Pancreas (tissue), 10 donors: ENCODE measurements around the gene CKLF. TPM values are rescaled to one million over a fixed set of nuclear protein-coding genes. Genes with fewer than 3 reads are reported as not detected.

Experiments used
- ATAC-seq, 4 donors: fragments of 200-7000 bp; cut with Tn5 transposase; one replicate each; pipeline versions ENCODE4 v1.8.0 to v1.9.1; 2020; ENCODE audit warnings: mild to moderate bottlenecking in 4 of 4, moderate library complexity in 4 of 4
- DNase-seq, 6 donors: peaks; one replicate each; pipeline ENCODE4 v3.0.0-alpha.2; 2020
- FAIRE-seq: peaks from 2 replicates; lab custom pipeline; 2012; peaks lifted over from hg19 to GRCh38; lab: Jason Lieb, UNC
- H3K27ac ChIP-seq, 4 donors: fragments of 200-600 bp; sonication (generic); 1 replicate in 3 of 4; 2 replicates in 1 of 4; pipeline versions ENCODE4 v1.5.0 to v1.8.0; 2020
- H3K27me3 ChIP-seq, 4 donors: fragments of 200-600 bp; one replicate each; pipeline ENCODE4 v1.8.0; 2021
- H3K36me3 ChIP-seq, 3 donors: fragments of 200-600 bp; sonication (generic) in 1 of 3; one replicate each; pipeline versions ENCODE4 v1.5.0 to v1.8.0; 2020 to 2021
- H3K4me1 ChIP-seq, 3 donors: fragments of 200-600 bp; one replicate each; pipeline ENCODE4 v1.8.0; 2021
- H3K4me3 ChIP-seq, 4 donors: fragments of 200-600 bp; sonication (generic) in 2 of 4; one replicate each; pipeline versions ENCODE4 v1.5.0 to v1.8.0; 2020 to 2021
- H3K9me3 ChIP-seq, 4 donors: fragments of 200-600 bp; one replicate each; pipeline ENCODE4 v1.8.0; 2021
- WGBS, 2 donors: extraction: QIAGEN DNeasy Blood & Tissue Kit; methylation state at CpG; one replicate each; pipeline ENCODE4 v1.1.7; 2013; 5-methylcytosine and 5-hydroxymethylcytosine counted together
- intact Hi-C, 3 donors: fragments of 100-400 bp; cut with DNase I; formaldehyde crosslinking; loops; one replicate each; pipeline versions ENCODE4 v1.11.1 to v1.14.2; 2022
- polyA plus RNA-seq, 2 donors: library from polyadenylated mRNA; stranded (reverse); fragments of 200-250 nt; gene quantifications; one replicate each; pipeline ENCODE4 v1.2.3, GENCODE V29; 2013
- total RNA-seq, 6 donors: library from RNA; stranded (reverse); fragmentation: NEBNext Ultra II Directional in 4 of 6; extraction: Animal tissue kit (Norgen Biotek cat#: 25700) in 4 of 6; gene quantifications; one replicate each; pipeline versions ENCODE4 v1.2.1 to v1.2.4, GENCODE V29; 2021 to 2023
- TF ChIP-seq, protein P1 (sequence below), 4 donors: fragments of 200-600 bp; sonication (generic) in 3 of 4; IDR thresholded peaks; one replicate each; pipeline versions ENCODE4 v1.5.0 to v1.8.0; 2021; ENCODE audit warnings: antibody characterized with exemption in 4 of 4
- donor health status: healthy with polysubstance abuse.
- donor health status: DM: no; HTN: no; CAD: no; lungs with moderate emphysema.
- donor health status: DM: no; HTN: no; CAD: no.
- donor health status: control.
- donor health status: control.
- donor health status: Bipolar disorder and iron deficiency.
- donor health status: DM: yes; HTN: yes; CAD: no.
- donor health status: DM: no; HTN: no; CAD: no.
- donor health status: DM: no; HTN: no; CAD: no.
- donor health status: DM: yes; HTN: yes; CAD: no.

CKLF gene
- total and polyA plus RNA-seq, 8 donors: 5.9 to 26.1 (median 11.0) TPM

DNA sequence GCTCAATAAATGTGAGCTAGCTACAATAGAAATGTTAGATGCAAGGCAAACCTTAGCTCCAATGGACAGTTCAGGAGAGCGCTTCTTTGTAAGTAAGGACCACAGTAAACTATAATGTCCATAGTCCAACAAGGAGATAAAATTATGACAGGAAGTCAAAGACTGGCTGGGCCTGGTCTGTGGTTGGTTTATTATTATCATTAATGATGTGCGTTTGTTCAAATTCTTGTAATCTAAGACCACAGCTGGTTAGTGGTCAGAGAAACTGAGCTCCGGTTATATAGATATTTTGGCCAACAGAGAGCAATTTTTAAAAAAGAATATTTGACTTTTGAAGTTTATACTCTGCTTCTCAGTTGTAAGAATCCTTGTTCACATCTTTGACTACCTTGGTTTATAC lies 22.2 kb downstream of the CKLF start:
- Histone ChIP-seq H3K27ac (no peak overlapping the region), H3K4me1 (no peaks in the 10 kb centered on the region), H3K9me3 (no peaks in the 10 kb centered on the region), H3K36me3 (no peaks in the 10 kb centered on the region), H3K27me3 (no peaks in the 10 kb centered on the region), H3K4me3 (no peak overlapping the region)
- DNase-seq (no peak), ATAC-seq (no peak), FAIRE-seq (no peak)
- TF ChIP-seq, protein P1, sequence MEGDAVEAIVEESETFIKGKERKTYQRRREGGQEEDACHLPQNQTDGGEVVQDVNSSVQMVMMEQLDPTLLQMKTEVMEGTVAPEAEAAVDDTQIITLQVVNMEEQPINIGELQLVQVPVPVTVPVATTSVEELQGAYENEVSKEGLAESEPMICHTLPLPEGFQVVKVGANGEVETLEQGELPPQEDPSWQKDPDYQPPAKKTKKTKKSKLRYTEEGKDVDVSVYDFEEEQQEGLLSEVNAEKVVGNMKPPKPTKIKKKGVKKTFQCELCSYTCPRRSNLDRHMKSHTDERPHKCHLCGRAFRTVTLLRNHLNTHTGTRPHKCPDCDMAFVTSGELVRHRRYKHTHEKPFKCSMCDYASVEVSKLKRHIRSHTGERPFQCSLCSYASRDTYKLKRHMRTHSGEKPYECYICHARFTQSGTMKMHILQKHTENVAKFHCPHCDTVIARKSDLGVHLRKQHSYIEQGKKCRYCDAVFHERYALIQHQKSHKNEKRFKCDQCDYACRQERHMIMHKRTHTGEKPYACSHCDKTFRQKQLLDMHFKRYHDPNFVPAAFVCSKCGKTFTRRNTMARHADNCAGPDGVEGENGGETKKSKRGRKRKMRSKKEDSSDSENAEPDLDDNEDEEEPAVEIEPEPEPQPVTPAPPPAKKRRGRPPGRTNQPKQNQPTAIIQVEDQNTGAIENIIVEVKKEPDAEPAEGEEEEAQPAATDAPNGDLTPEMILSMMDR (IDR thresholded peaks at IDR 0.05): no peak
- intact Hi-C loops: no loop called here
- WGBS, 2 donors: 93 to 95% methylated on average over 3 of the region's 3 CpGs

- 95 to 96% methylated on average over 3 of the region's 3 CpGs for WGBS, 2 donors
- H3K4me3 ChIP-seq: no peak overlapping the region
- intact Hi-C loops: no loop called here
- H3K36me3 ChIP-seq: no peaks in the 10 kb centered on the region
- H3K27ac ChIP-seq: no peak overlapping the region
- H3K4me1 ChIP-seq: no peaks in the 10 kb centered on the region
- H3K9me3 ChIP-seq: no peaks in the 10 kb centered on the region
- ATAC-seq (no peak), FAIRE-seq (no peak), DNase-seq (no peak)
- H3K27me3 ChIP-seq: no peaks in the 10 kb centered on the region
- TF ChIP-seq, protein P1 (IDR thresholded peaks at IDR 0.05): no peak
Measured at GRCh38 chr16:66575060-66575459, 22.7 kb downstream of the CKLF start.

GRCh38 chr16:66576296-66576695 lies 23.9 kb downstream of the CKLF start:
- FAIRE-seq: no peak
- WGBS, 2 donors: 89 to 92% methylated on average over 5 of the region's 5 CpGs
- H3K4me1 ChIP-seq: no peaks in the 10 kb centered on the region
- H3K4me3 ChIP-seq: no peak overlapping the region
- no peak for DNase-seq
- no peak for ATAC-seq
- no peaks in the 10 kb centered on the region for H3K36me3 ChIP-seq
- H3K9me3 ChIP-seq: no peaks in the 10 kb centered on the region
- intact Hi-C loops: no loop called here
- H3K27ac ChIP-seq: no peak overlapping the region
- no peaks in the 10 kb centered on the region for H3K27me3 ChIP-seq
- TF ChIP-seq, protein P1 (IDR thresholded peaks at IDR 0.05): no peak

GRCh38 chr16:66578651-66579531 lies 26.5 kb downstream of the CKLF start, which contains the start of gene CMTM2:
Gene CMTM2 (plus strand): TSS chr16:66579463. CDS start chr16:66579608, 145 bp downstream.
- H3K4me3 ChIP-seq: no peak within 1 kb of the TSS
- ATAC-seq: no peak
- WGBS, 2 donors: 27 to 42% methylated on average over 74 to 77 of the region's 77 CpGs

More at GRCh38 chr16:66578651-66579531, 26.5 kb downstream of the CKLF start, which contains the start of gene CMTM2:
- FAIRE-seq: no peak
- no peak within 1 kb of the TSS for H3K27ac ChIP-seq
- no peaks in the 10 kb centered on the region for H3K36me3 ChIP-seq
- intact Hi-C loops: no loop called here
- DNase-seq: peak in 1 of 6 donors; percentile 58
- H3K27me3 ChIP-seq: no peaks in the 10 kb centered on the region
- no peaks in the 10 kb centered on the region for H3K9me3 ChIP-seq
- H3K4me1 ChIP-seq: no peaks in the 10 kb centered on the region
- TF ChIP-seq, protein P1 (IDR thresholded peaks at IDR 0.05): no peak
